GF-D8 (cell line): ENCODE results near the gene RAX.

Experiments used
- DNase-seq: peaks from one replicate; lab custom pipeline; 2025; lab: John Stamatoyannopoulos, UW

RAX gene

DNA sequence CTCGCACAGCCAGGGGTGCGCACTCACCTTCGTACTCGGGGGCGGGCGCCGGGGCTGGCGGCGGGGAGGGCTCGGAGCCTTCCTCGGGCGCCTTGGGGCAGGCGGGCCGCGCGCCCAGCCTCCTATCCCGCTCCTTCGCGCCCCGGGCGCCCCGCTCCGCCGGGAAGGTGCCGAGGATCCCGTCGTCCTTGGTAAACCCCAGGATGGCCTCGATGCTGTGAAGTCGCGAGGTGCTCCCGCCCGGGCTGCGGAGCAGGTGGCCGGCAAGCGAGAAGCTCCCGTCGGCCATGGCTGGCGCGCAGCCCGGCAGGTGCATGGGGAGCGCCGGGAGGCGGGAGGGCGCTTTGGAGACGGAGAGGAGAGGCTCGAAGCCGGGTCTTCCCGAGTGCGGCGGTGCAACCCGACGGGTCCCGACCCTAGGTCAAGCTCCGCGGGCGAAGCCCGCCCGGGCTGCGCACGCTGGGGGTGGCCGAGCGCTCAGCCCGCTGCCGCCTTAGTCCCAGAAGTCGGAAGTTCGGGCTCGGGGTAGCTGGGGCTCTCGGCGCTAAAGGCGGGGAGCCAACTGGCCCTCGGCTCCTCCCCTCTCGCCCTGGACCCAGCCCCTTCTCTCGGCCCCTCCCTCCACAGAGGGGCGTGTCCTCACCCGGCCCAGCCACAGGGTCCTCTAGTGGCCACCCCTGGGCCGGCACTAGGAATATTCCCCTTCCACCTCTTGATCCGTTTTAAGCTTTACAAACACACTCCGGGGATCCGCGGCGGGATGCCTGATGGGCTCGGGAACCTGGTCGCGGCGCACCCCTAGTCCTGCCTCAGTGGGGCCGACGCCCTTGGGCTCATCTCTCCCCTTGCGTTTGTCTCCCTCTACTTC is at the start of gene RAX:
Gene RAX, minus strand, starts transcription at position 564 of the 868 bp plus-strand sequence. Its CDS starts 248 bp downstream, at position 316.
- DNase-seq = no peak

DNA sequence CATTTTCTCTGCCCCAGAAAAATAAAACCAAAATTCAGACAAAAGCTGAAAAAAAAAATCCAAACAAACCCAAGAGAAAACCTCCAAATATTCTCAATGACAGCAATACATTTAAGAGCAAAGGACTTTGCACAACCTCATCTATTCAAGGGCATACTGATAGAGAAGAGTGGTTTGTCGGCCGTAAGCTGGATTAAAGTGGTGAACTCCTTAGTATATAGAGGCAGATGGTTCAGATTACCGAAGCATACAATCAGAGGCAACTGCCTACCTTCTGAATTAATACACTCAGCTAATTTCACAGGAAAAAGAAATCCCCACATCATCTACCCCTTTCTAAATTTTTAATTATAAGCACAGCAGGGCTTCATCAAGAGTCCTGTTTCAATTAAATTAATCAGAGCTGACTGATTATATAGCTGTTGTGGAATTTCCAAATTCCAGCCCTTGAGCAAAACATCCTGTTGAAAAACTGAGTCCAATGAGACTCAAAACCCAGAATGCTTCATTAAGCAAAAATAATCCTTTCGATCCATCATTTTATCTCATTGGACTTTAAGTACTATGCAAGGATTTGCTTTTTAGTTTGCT is 45.3 kb upstream of the RAX start, which contains the start of gene CPLX4:
Gene CPLX4, minus strand, starts transcription at position 190 of the 591 bp plus-strand sequence. Its CDS starts 187 bp downstream, at position 3.
- no peak for DNase-seq

DNA sequence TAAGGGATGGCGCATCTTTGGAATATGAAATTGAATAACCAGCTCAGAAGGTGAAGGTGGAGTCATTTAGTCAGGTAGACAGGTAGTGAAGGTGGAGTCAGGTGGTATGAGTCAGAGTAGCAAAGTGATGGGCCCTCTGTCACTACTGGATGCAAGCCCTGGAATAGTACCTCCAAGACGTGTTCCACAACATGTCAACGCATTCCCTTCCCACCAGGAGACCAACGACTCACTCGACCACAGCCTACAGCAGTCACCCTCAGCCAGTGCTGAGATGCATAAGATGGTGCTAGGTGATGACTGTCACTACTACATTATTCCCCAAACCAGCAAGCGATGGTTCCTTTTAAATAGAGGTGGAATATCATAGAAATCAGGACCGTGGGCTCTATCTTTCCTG is 38.4 kb upstream of the RAX start:
- no peak for DNase-seq

DNA sequence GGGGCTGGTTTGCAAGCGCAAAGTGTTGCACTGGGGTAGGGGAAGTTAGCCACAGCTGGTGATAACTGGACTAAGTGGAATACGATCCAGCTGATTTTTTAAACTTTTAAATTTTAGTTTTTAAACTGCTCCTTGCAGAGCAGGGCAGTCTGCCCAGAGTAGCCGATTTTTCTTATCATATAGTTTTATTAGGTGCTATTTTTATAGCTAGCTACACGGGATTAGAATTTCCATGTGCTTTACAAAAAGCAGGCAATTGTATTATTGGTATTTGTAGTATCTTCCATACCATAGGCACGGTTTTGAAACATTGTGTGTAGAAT is 35.6 kb upstream of the RAX start:
- no peak for DNase-seq

DNA sequence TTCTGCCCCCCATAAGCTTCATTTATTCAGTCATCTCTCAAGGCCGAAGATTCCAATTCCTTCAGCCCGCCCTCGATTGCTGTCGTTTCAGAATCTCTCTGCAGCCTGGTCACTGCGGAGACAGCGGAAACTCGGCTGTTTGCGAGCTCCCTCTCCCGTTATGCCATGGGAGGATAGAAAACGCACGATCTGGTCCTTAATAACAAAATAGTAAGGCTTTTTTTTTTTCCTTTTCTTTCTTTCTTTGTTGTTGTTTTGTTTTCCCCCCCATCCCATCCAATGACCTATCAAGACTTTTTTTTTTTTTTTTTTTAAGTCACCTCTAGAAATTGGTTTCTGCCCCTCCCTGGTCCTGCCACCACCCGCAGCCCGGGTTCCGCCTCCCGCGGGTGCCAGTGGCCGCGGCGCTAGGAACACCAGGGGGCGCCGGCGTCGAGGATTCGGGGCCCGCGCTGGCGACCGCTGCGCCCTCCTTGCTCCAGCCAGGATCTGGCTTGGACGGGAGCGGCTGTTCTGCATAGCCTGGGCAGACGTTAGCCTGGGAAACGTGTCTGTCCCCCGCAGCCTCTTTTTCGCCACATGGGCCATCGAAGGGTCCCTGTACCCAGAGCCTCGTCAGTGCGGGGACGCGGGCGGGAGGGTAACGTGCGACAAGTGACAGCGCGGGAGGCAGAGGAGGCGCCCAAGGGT is 35.1 kb upstream of the RAX start:
- no peak for DNase-seq

DNA sequence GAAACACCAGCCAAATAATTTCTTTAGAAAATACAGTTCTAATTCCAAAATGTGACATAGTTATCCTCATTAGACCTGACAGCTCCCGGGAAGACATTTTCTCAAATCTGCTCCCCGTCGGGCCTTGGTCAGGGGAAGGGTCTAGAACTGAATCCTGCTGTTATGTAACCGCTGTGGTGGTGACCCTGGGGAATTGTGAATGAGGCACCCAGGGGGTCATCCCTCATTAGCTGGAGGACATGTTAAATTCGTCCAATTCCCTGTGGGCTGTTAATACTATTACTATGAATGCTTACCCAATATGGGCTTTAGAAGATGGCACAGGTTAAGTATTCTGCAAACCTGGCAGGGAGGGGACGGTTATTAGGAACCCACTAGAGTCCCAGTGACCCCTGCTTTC is 33.4 kb upstream of the RAX start:
- DNase-seq = no peak

DNA sequence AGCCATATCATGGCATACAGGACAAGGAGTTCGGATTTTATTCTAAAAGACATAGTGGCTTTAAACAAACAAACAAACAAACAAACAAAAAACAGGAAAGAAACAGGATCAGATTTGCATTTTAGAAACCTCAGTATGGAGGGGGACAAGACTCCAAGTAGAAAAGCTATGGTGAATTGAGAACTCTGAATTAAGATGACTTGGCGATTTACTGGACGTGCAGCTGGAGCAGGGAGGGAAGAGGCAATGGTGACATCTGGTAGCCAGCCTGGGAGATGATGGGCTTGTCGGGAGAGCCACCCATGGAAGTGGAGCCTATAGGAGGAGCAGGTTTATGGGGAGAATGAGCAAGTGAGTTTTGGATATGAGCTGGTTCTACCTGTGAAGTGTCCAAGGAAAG is 32.0 kb upstream of the RAX start:
- no peak for DNase-seq

DNA sequence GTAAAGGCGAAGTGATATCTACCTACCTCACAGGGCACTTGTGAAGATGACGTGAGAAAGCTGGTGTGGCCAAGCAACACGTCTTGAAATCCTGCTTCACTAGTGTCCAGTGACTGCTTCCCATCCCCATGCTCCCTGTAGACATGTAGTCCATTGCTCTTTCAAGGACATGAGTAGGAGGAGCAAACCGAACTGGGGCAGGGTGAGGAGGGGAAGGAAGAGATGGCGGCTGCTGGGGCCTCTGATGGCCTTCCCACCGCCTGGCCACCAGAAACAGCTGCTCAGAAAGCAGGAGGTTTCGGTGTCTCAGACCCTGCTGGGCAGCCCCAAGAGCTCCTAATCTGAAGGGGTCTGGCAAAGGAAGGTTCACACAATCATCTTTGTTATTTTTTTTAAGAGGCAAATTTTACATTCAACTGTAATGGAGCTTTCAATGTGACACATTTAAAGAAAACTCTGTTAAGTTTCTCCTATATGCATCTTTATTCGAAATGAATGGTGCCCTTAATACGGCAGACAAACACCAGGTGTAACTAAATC is 30.5 kb upstream of the RAX start:
- DNase-seq = no peak

DNA sequence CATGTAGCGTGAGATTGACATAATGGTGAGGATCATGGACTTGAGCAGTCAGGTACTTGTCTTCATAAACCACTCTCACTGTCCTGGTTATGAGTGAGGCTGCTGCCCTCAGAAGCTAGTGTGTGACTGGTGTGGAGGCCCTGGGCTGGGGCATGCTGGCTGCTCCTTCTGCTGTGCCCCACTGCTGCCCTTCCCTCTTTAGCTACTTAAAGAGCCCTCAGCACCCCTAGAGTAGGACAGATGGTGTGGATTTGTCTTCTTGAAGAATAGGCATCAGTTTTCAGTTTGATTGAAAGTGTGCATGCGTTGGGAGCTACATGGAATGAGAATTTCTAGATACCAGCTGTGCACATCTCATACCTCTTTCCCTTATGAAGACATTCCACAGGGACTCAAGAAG is 29.8 kb upstream of the RAX start:
- DNase-seq = no peak

DNA sequence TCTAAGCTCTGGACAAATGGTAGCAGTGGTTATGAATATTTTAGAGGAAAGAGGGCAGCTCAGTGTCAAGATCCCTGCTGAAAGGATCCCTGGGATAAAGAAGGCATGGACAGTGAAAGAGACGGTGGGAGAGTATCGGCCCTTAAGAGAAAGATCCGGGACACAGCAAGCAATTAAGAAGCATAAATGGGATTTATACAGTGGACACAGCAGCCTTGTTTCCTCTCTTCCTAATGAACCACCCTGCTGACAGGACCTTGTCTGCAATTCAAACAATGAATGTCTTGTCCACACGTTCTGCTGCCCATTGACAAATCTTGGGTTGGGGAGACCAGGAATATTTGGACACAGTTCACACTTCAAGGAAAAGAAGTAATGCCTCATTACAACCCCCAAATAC is 28.7 kb upstream of the RAX start:
- DNase-seq = no peak

DNA sequence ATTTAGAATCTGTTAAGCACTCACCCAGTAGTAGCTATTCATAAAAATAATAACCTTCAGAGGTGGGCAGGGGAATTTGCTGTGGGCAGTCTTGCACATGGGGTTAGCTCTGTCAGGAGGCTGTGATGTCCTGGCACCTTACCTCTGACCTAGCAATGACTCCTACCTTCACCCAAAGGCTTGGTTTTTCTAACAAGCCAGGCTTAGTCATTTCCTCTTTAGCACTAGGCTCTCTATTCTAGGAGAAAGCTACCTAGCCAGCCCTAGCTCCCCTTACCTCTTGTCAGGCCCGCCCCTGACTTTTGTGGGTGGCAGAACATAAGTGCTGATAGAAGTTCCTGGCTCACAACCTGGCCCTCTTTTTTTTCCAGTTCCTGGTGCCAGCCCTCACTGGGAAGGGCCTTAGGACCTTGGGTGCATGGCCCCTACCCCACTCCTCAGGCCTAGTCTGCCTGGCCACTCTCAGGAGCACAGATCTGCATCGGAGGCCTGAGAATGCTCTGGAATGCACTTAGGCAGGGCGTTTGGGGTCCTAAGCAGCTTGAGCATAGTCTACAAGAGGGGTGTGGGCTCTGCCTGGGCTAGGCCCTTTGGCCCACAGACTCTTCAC is 27.5 kb upstream of the RAX start:
- DNase-seq = no peak

DNA sequence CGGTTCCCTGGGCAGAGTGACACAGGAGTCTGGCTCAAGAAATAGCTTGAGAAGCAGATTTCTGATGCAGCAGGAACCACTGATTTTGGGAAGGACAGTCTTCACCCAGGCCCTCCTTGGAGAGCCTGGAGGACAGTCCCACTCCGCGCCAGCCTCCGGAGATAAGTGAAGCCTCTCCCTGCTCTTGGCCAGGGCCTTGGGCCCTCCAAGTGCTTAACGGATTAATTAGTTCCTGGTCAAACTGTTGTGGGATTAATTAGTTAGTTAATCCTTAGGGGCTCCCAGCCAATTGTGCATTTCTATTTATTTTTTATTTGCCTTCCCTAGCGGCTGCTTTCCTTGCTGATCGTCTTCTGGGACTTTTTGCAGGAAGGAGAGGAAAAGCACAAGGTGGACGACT is 25.6 kb upstream of the RAX start:
- DNase-seq = no peak

DNA sequence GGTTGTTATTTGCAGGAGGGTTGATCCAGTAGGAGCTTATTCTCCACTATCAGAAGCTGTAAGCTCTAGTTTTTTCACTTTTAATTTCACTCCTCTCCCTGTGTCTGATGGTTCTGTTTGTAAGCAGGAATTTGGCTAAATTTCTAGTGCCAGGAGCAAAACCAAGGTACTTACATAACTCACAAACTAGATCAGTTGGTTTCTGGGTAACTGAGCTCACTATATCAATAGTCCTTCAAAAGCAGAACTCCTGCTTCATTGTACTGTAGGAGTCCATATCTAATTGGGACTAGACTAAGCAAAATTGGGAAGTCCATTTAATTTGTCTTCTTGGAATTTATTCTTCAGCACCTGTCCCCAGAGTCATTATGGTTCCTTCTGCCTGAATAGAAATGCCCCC is 20.1 kb upstream of the RAX start:
- no peak for DNase-seq

DNA sequence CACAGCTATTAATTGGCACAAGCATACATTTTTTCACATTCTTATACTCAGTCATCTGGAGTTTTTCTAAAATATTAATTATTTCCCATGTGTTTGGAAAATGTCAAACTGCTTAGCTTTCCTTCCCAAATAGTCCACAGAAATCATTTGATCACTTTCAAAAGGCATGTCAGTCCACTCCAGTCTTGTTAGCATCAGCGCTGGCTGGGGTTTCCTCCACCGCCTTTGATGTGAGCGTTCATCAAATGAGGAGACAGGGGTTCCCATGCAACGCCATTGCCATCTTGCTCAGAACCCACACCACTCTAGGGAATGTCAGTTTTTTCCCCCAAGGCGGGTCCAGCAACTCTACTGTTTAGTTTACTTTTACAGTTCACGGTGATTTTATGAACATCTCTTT is 13.1 kb upstream of the RAX start:
- DNase-seq = no peak

DNA sequence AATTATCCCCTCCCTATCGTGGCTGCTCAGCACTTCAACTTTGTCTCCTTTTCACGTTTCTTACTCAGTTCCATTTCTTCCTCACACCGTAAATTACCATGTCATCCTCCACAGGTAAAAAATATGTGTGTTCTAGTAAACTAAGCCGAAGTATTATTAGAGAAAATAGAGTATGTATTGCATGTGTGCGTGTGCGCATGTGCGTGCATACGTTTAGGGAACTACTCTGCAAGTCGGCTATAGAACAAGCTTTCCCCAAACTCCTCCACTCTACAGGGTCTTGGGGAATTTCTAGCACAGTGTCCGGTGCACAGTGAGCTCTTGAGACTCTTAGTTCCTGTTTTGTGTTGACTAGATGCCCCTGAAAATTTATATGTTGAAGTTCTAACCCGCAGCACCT is 9.1 kb upstream of the RAX start:
- DNase-seq = no peak

DNA sequence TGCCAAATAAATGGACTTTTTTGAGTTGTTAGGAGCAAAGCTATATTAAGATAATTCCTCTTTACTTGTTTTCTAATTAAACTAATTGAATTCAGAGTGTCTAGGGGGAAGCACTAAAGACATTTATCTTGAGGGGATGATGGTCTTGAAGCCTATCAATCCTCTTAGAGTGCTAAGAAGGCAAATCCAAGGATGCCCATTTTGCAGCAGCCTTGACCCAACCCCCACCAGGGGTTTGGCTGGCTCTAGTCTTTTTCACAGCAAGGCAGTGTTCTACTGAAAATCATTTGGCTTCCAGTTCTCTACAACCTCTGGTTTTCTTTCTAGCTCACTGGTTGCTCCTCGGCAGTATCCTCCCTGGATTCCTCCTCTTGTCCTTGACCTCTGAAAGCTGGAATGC is 6.5 kb upstream of the RAX start:
- DNase-seq = no peak

DNA sequence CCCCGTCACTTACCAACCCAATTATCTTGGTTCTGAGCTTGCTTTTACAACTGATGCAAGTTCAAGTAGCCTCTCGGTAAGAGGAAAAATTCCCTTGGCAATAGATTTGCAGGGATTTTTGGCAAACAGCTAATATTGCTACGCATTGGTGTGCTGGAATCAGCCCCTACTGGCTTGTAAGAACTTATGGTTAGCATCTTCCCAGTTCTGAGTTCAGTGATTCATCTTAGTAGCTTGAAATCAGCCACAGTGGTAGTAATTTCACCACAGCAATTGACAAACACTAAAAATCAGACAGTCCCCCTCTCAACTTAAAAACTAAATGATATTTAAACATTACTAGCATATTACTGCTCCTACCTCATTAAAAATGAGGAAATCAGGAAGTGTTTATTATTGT is 5.9 kb upstream of the RAX start:
- no peak for DNase-seq

DNA sequence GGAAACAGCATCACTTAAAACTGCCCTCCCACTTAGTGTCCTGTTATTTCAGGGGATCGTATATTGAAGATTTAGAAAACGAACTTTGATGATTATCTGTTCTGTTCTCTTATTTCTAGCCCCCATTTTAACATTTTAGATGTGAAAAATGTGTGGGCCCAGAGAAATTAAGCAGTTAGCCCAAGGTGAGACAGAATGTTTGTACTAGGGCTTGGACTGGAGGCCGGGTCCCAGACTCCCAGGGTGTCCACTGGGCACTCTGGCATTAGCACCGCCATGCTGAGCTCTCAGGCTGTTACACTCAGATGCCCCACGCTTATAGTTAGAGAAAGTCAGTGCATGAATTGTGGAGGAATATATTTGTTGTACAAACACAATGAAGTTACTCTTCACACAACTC is 5.5 kb upstream of the RAX start:
- DNase-seq = no peak

DNA sequence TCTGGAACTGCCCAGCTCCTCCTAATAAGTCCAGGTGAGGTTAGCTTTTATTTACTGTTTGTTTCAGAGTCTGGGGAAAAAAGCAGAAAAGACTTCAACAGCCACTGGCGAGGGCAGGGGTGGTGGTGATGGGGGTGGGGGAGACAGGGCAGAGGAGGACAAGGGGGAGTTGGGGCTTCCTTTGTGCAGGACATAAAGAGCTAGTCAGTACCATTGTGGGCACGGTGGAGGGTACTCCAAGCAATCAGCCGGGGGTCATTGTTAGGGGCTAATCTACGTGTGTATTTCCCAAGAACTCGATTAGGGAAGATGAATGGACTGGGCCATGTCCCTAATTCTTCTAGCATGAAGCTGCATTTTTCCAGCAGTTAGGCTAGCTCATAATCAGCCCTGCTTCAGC is 2.8 kb upstream of the RAX start:
- no peak for DNase-seq

DNA sequence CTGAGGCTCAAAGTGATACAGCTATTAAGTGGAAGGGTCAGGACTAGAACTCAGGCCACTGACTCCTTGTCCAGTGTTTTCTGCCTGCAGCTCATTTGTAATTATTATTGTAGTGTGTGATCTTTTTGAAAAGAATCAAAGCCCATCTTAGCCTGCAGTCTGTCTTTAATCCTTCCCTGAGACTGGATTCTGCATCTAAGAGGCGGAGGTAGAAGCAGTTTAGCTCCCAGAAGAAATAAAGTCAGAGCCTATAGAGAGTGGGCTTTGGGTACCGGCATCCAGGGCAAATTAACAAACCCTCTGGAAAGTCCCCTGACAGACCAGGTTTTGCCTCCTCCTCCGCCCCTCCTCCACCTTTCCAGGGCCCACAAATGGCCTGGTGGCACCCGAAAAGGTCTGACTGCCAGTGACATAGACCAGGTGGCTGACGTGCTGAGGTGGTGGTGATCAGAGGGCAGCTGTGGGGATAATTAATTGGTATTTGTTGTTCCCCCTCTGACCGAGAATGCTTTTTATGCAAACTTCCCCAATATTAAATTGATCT is 2.2 kb upstream of the RAX start:
- DNase-seq = no peak

DNA sequence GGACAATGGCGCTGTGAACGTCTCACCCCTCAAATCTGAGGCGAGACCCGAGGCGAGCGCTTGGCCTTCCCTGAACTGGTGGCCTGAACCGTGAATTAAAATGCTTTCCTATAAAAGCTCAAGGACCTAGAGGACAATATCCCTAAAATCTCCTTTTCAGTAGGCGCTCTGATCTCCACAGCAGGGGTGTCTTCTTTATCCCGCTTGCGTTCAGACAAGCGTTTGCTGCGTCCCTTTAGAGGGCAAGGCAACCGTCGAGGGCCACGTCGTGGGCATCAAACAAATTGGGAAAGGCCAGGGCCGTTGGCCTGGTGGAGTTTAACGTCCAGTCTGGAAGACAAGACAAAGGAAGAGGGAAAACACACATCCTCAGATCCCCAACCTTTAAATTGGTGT is 1.3 kb upstream of the RAX start:
- no peak for DNase-seq
